Neural progenitor cell (in vitro differentiated cells): Measurements from ENCODE around the gene CRYGN. TPM values are rescaled to one million over a fixed set of nuclear protein-coding genes. Genes with fewer than 3 reads are reported as not detected.

Experiments used
- DNase-seq: peaks from one replicate; pipeline ENCODE4 v3.0.0-alpha.2; 2016; ENCODE audit warnings: low spot score
- H2AFZ ChIP-seq: fragments of 200-600 bp; sonication (generic); replicated peaks from 2 replicates; pipeline ENCODE4 v1.6.1; 2016; ENCODE audit warnings: antibody characterized with exemption
- H3F3A ChIP-seq: fragments of 200-600 bp; sonication (generic); 2 replicates; pipeline ENCODE4 v1.6.1; 2016; ENCODE audit warnings: antibody characterized with exemption, low read depth
- H3K27ac ChIP-seq: fragments of 200-600 bp; sonication (generic); 2 replicates; pipeline ENCODE4 v1.5.1; 2016; ENCODE audit warnings: mild to moderate bottlenecking
- H3K27me3 ChIP-seq: fragments of 200-600 bp; sonication (generic); 2 replicates; pipeline ENCODE4 v1.6.1; 2016; ENCODE audit warnings: mild to moderate bottlenecking, moderate library complexity
- H3K36me3 ChIP-seq: fragments of 200-600 bp; sonication (generic); 2 replicates; pipeline ENCODE4 v1.5.1; 2016
- H3K4me1 ChIP-seq: fragments of 200-600 bp; sonication (generic); 2 replicates; pipeline ENCODE4 v1.6.1; 2016; ENCODE audit warnings: mixed run types
- H3K4me2 ChIP-seq: fragments of 200-600 bp; sonication (generic); 2 replicates; pipeline ENCODE4 v1.6.1; 2016
- H3K4me3 ChIP-seq: fragments of 200-600 bp; sonication (generic); 2 replicates; pipeline ENCODE4 v1.5.1; 2016
- H3K79me2 ChIP-seq: fragments of 200-600 bp; sonication (generic); 2 replicates; pipeline ENCODE4 v1.6.1; 2016; ENCODE audit warnings: low read depth
- H3K9ac ChIP-seq: fragments of 200-600 bp; sonication (generic); 2 replicates; pipeline ENCODE4 v1.6.1; 2016
- H3K9me3 ChIP-seq: fragments of 200-600 bp; sonication (generic); 2 replicates; pipeline ENCODE4 v1.5.1; 2016; ENCODE audit warnings: low read depth
- H4K20me1 ChIP-seq: fragments of 200-600 bp; sonication (generic); 2 replicates; pipeline ENCODE4 v1.6.1; 2016; ENCODE audit warnings: low read depth
- H3K27ac Mint-ChIP-seq: 3 replicates; pipeline ENCODE4 v1.8.0; 2021; ENCODE audit warnings: mixed read lengths
- H3K27me3 Mint-ChIP-seq: 2 replicates; pipeline ENCODE4 v1.8.0; 2022; ENCODE audit warnings: low read depth, mild to moderate bottlenecking, inconsistent platforms, moderate library complexity, mixed read lengths; ENCODE audit not compliant: insufficient read depth
- H3K36me3 Mint-ChIP-seq: 3 replicates; pipeline ENCODE4 v1.8.0; 2021; ENCODE audit warnings: mixed read lengths
- H3K4me1 Mint-ChIP-seq: 3 replicates; pipeline ENCODE4 v1.8.0; 2021; ENCODE audit warnings: mixed read lengths
- H3K4me3 Mint-ChIP-seq: 3 replicates; pipeline ENCODE4 v1.8.0; 2021; ENCODE audit warnings: mild to moderate bottlenecking, moderate library complexity, mixed read lengths
- H3K9me3 Mint-ChIP-seq: 3 replicates; pipeline ENCODE4 v1.8.0; 2020; ENCODE audit warnings: mixed read lengths
- EZH2 ChIP-seq: fragments of 200-600 bp; sonication (generic); IDR thresholded peaks from 2 replicates; pipeline ENCODE4 v1.6.1; 2017; ENCODE audit warnings: antibody characterized with exemption, mild to moderate bottlenecking, moderate library complexity
- EZH2phosphoT487 ChIP-seq: fragments of 200-600 bp; sonication (generic); IDR thresholded peaks from 2 replicates; pipeline ENCODE4 v1.6.1; 2017; ENCODE audit warnings: antibody characterized with exemption
- total RNA-seq: library from RNA; depleted of rRNA; stranded (reverse); fragments of >200 nt; gene quantifications from 2 replicates; pipeline ENCODE4 v1.2.3, GENCODE V29; 2015; ENCODE audit warnings: low replicate concordance
- TF ChIP-seq, protein P1 (sequence below): fragments of 200-600 bp; sonication (generic); IDR thresholded peaks from 2 replicates; pipeline ENCODE4 v1.5.1; 2017; ENCODE audit warnings: antibody characterized with exemption, mild to moderate bottlenecking

CRYGN gene
- total RNA-seq, 1 donor from 2014 or later, result not detected

DNA sequence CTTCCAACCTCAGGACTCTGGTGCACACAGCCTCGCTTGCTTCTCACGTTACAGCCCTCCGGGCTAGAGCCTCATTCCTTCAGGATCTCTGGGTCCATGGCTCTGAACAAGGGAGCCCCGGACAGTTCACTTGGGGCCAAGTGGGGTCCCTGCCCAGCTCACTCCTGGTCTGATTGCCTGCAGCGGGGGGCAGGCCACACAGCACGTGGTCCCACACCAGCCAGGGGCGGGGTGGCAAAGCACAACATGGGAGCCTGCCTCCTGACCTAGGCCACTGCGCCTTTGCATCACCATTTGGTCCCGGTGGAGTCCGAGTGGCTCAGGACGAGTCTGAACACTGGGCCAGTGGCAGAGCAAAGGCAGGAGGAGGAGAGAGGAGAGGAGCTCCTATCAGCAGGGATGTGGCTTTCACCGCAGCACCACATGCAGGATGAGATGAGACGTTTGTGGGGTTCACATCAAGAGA is 13.4 kb upstream of the CRYGN start:
- Mint-ChIP-seq H3K36me3 (peaks cover 2% of the 10 kb centered on the region), H3K4me3 (no peak overlapping the region), H3K27me3 (peaks cover 9% of the 10 kb centered on the region), H3K9me3 (peaks cover 4% of the 10 kb centered on the region), H3K27ac (peak overlapping the region; percentile 55), H3K4me1 (peaks cover 17% of the 10 kb centered on the region)
- Histone ChIP-seq H3K36me3 (no peaks in the 10 kb centered on the region), H3K9ac (no peak overlapping the region), H3K4me1 (peaks cover 13% of the 10 kb centered on the region), H4K20me1 (no peaks in the 10 kb centered on the region), H3K4me3 (no peak overlapping the region), H3K27ac (no peak overlapping the region), H3F3A (peaks cover 4% of the 10 kb centered on the region), H3K27me3 (peaks cover 2% of the 10 kb centered on the region), H3K79me2 (no peaks in the 10 kb centered on the region), H3K9me3 (no peaks in the 10 kb centered on the region), H3K4me2 (no peak overlapping the region), H2AFZ (no peak overlapping the region)
- DNase-seq, result peak; percentile 34
- TF ChIP-seq, protein P1, sequence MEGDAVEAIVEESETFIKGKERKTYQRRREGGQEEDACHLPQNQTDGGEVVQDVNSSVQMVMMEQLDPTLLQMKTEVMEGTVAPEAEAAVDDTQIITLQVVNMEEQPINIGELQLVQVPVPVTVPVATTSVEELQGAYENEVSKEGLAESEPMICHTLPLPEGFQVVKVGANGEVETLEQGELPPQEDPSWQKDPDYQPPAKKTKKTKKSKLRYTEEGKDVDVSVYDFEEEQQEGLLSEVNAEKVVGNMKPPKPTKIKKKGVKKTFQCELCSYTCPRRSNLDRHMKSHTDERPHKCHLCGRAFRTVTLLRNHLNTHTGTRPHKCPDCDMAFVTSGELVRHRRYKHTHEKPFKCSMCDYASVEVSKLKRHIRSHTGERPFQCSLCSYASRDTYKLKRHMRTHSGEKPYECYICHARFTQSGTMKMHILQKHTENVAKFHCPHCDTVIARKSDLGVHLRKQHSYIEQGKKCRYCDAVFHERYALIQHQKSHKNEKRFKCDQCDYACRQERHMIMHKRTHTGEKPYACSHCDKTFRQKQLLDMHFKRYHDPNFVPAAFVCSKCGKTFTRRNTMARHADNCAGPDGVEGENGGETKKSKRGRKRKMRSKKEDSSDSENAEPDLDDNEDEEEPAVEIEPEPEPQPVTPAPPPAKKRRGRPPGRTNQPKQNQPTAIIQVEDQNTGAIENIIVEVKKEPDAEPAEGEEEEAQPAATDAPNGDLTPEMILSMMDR, result no peak
- no peak for TF ChIP-seq EZH2
- no peak for TF ChIP-seq EZH2phosphoT487

DNA sequence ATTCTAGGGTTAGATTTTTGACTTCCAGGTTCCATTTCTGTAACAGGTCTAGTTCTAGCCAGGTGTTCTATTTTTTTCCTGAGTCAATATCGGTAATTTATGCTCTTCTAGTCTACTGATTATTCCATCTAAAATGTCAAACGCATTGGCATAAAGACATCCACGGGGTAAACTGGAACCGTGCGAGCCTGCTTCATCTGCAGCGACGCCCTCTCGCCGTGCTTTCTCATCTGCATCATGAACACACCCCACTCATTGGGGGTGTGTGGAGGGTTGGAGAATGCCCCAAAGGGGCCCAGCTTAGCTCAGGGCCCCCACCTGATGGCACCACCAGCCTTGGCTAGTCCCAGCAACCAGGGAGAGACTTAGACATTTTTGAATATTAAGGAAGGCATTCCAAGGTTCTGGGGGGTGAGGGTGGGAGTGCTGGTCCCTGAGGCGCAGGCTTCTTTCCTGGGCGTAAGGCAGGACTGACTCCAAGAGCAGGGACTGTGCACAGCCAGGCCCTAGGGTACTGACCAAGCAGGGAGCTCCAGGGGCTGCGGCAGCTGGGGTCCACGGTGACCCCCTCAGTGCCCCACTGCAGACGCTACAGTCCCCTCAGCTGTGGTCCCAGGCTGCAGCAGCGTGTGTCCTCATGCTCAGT is 12.9 kb upstream of the CRYGN start:
- Histone ChIP-seq H4K20me1 (no peaks in the 10 kb centered on the region), H3K36me3 (no peaks in the 10 kb centered on the region), H3K27ac (no peak overlapping the region), H3K79me2 (no peaks in the 10 kb centered on the region), H2AFZ (no peak overlapping the region), H3K4me1 (peaks cover 15% of the 10 kb centered on the region), H3F3A (peaks cover 4% of the 10 kb centered on the region), H3K27me3 (peaks cover 8% of the 10 kb centered on the region), H3K4me2 (no peak overlapping the region), H3K9ac (no peak overlapping the region), H3K4me3 (no peak overlapping the region), H3K9me3 (no peaks in the 10 kb centered on the region)
- no peak for TF ChIP-seq EZH2phosphoT487
- TF ChIP-seq, protein P1, result no peak
- no peak for TF ChIP-seq EZH2
- H3K4me3 Mint-ChIP-seq, result no peak overlapping the region
- DNase-seq, result no peak
- H3K4me1 Mint-ChIP-seq, result peaks cover 17% of the 10 kb centered on the region
- peaks cover 2% of the 10 kb centered on the region for H3K36me3 Mint-ChIP-seq
- H3K27ac Mint-ChIP-seq, result peak overlapping the region; percentile 70
- H3K9me3 Mint-ChIP-seq, result peaks cover 4% of the 10 kb centered on the region
- H3K27me3 Mint-ChIP-seq, result peaks cover 9% of the 10 kb centered on the region

DNA sequence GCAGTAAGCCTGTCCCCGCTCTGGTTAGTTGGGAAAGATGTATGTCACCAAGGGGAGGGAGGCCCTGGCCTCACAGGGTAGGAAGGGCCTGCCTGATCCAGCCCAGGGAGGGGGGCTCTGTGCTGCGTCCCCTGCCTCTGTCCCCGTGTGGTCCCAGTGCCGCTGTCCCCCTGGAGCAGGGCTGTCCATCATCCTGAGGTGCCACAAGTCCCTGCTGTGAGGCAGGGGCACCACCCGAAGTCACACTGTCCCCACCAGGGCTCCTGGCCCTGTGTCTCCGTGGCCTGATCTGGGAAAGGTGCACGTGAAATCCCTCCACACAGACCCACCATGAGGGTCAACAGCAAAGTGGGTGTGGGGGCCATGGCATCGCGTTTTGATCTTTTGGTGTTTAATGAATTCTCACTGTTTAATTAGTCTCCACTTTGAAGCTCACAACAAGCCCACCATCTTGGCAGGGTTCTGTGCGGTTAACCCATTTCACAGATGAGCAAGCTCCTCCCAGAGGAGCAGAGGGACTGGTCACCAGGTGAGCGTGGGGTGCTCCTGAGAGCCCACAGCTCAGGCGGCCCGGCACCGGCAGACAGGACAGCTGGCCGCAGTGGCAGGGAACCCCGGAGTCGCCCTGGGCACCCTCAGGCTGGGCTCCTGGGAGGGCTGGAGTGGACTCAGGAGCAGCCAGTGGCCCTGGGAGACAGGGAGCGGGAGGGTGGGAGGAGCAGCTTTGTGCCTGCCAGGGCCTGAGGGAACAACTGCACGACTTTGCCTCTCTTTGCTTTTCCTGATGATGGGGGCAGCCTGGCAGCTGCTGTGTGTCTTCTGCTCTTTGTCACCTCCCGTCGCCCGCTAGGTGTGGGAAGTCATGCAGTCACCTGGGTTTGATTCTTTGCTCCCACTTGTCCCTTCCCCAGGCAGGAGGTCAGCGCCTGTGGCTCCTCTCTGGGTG is 12.0 kb upstream of the CRYGN start:
- H3K9me3 Mint-ChIP-seq, result no peaks in the 10 kb centered on the region
- Histone ChIP-seq H3K79me2 (no peaks in the 10 kb centered on the region), H3F3A (peaks cover 1% of the 10 kb centered on the region), H3K4me2 (no peak overlapping the region), H4K20me1 (no peaks in the 10 kb centered on the region), H3K4me1 (peaks cover 12% of the 10 kb centered on the region), H3K4me3 (no peak overlapping the region), H3K9me3 (no peaks in the 10 kb centered on the region), H3K27ac (no peak overlapping the region), H2AFZ (no peak overlapping the region), H3K27me3 (peaks cover 17% of the 10 kb centered on the region), H3K36me3 (no peaks in the 10 kb centered on the region), H3K9ac (no peak overlapping the region)
- peak overlapping the region; percentile 28 for H3K27ac Mint-ChIP-seq
- DNase-seq, result no peak
- TF ChIP-seq, protein P1, result no peak
- TF ChIP-seq EZH2phosphoT487 (no peak), EZH2 (no peak)
- no peak overlapping the region for H3K4me3 Mint-ChIP-seq
- peaks cover 15% of the 10 kb centered on the region for H3K4me1 Mint-ChIP-seq
- H3K36me3 Mint-ChIP-seq, result no peaks in the 10 kb centered on the region
- H3K27me3 Mint-ChIP-seq, result peaks cover 9% of the 10 kb centered on the region
